Gastroesophageal sphincter (tissue), 3 donors: ENCODE results near the gene ZNF575.

Experiments used
- CTCF ChIP-seq, 4 experiments: fragments of 200-600 bp in 2 of 4; fragments of 450-650 bp in 2 of 4; sonication (generic) in 1 of 4; IDR thresholded peaks; one replicate each; pipeline ENCODE4 v1.5.1; 2017 to 2019; ENCODE audit warnings: antibody characterized with exemption in 4 of 4, mild to moderate bottlenecking in 2 of 4, moderate library complexity in 2 of 4
- EP300 ChIP-seq: sonication (generic); formaldehyde crosslinking; IDR thresholded peaks from one replicate; pipeline ENCODE4 v1.6.1; 2017; ENCODE audit warnings: antibody characterized with exemption, mild to moderate bottlenecking
- POLR2A ChIP-seq, 2 donors: fragments of 450-650 bp; IDR thresholded peaks; one replicate each; pipeline ENCODE4 v1.6.1; 2017; ENCODE audit warnings: antibody characterized with exemption in 2 of 2, mild to moderate bottlenecking in 2 of 2, moderate library complexity in 1 of 2

GRCh38 chr19:43498233-43498842 is 34.6 kb upstream of the ZNF575 start:
- no peak for TF ChIP-seq CTCF (IDR thresholded peaks at IDR 0.05)
- TF ChIP-seq POLR2A (IDR thresholded peaks at IDR 0.05) = no peak
- no peak for TF ChIP-seq EP300
